HG03469 (cell line): ENCODE results near the gene CETN1.

Source experiments
- ATAC-seq: cut with Tn5 transposase; IDR thresholded peaks from one replicate; pipeline ENCODE4 v1.9.1; 2021; ENCODE audit warnings: mild to moderate bottlenecking, moderate library complexity, moderate number of reproducible peaks; ENCODE audit not compliant: unreplicated experiment

CETN1 gene

DNA sequence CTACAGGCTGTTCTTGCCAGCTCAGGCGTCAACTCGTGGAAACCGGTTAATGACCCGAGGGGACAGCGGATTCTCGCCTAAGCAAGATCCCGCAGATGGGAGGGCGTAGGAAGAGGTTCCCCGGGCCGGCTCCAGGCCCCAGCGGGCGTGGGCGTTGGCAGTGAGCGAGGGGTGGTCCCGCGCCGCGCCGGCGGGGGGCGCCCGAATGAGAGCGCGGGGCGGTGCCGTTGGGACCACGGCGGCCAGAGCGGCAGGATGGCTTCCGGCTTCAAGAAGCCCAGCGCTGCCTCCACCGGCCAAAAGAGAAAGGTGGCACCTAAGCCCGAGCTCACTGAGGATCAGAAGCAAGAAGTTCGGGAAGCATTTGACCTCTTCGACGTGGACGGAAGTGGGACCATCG lies at the start of gene CETN1:
TSS of gene CETN1 (plus strand) at position 227 of the 400 bp plus-strand sequence. CDS start at position 256, 29 bp downstream.
- ATAC-seq, result no peak

DNA sequence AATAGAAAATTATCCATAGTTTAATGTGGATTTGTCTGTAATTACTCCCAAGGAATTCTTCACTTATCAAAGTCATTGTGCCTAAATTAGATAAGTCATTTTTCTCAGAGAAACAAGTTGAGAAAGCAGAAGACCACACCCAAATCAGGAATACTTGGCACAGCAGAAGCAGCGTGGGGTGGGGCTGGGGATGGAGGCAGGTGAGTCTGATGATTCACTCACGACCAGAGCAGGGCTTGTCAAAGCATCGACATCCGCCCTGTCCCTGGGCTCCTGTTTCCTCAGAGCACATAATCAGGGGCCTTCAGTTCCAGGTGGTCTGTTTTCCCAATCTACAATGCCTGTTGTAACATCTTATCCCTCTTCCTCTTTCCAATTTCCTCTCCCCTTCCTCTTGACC lies 48.2 kb upstream of the CETN1 start:
- ATAC-seq, result no peak

DNA sequence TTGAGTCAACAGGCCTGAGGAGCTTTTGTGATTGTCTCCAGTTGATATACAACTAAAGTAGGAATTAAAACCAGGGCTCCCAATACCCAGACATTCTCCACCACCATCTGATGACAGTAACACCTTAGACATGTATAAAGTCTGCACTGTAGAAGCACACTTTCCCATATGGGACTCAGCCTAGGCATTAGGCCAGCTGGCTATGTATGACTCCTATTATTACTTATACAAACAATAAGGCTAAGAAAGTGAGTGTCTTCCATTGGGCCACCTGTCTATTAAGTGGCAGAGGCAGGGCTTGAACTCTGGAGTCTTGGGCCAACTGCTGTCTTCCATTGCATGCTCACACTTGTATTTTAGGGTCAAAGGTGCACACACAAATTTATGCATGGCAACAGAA lies 47.5 kb upstream of the CETN1 start:
- ATAC-seq, result no peak

DNA sequence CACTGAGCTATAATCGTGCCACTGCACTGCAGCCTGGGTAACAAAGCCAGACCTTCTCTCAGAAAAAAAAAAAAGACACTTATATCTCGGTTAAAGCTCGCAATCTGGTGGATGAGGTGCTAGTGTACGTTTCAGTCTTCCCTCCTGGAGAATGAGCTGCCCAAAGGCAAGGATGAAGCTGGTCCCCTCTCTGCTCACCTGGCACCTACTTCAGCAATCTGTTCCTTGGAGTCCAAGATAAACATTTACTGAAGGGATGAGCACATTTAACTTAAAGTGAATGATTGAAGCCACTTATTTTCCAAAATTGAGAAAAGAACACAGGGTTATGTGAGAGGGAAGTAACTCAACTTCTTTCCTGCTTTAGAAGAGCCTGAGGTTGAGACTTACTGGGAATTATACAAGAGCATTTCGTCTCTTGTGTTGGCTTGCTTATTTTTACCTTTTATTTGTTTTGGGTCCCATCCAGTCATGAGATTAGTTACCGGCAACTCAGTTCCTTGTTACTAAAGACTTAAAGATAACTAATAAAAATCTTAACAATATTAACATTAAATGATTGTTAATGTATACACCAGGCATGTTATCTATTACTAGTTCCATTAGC lies 46.1 kb upstream of the CETN1 start:
- no peak for ATAC-seq

DNA sequence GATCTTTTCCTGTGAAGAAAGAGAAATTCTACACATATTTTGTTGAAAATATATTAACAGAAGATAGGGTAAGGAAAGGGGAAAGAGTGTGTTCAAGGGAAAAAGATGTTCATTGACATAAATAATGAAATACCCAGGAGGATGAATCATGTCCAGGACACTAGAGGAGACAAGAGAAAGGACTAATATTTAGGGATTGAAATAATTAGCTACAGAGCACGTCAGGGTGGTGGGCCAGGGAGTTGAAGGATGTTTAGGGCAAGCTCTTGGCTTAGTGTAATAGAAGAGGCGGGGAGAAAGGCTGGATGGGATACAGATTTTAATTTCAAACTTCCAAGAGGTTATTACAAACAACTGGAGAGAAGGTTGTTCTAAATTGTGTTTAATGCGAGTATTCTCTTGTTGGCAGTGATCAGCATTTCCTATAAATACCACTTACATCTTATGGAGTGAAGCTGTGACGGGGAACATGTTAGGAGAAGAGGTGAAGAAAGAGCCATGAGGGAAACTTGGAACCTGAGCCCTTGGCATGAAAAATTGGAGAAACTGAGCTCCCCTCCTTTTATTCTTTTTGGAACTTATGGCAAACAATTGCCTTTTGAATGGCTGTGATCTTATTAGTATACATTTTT lies 36.6 kb upstream of the CETN1 start:
- no peak for ATAC-seq

DNA sequence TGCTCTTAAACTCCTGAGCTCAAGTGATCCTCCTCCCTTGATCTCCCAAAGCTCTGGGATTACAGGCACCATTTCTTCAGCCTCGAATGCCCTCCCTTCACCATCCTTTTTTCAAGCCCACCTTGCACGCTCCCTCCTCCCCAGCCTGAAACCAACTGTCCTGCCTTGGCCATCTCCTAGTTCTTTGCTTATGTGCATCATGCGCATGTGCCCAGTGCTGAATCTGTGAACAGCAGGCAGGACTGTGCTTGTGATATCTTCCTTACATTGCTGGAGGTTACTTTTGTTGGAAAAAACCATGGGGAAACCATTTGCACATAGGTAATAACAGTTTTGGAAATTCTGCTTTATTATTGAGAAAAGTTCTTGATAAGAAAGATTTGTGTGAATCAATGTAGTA lies 30.2 kb upstream of the CETN1 start:
- ATAC-seq, result no peak

DNA sequence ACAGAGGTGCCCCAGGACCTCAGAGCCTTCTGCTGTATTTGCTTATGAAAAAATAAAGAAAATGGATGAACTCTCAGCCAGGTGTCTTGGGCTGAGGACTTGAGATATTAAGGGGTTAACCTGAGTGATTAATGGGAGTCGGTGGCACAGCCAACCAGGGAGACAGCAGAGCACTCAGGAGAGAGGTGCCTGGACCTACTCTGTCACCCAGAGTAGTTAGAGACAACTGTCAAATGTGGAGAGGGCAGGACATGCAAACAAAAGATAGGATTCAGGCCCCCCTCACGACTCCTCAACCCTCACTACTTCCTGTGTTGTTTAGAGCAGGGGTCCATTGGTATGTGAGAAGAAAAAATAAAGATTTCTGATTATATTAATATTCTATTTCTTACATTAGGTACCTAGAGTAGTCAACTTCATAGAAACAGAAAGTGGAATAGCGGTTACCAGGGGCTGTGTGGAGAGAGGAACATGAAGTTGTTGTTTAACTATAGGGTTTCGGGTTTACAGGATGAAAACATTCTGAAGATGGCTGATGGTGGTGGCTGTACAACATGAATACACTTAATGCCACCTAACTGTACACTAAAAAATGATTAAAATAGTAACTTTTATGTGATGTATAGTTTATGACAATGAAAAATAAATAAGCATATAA lies 28.6 kb upstream of the CETN1 start:
- no peak for ATAC-seq

DNA sequence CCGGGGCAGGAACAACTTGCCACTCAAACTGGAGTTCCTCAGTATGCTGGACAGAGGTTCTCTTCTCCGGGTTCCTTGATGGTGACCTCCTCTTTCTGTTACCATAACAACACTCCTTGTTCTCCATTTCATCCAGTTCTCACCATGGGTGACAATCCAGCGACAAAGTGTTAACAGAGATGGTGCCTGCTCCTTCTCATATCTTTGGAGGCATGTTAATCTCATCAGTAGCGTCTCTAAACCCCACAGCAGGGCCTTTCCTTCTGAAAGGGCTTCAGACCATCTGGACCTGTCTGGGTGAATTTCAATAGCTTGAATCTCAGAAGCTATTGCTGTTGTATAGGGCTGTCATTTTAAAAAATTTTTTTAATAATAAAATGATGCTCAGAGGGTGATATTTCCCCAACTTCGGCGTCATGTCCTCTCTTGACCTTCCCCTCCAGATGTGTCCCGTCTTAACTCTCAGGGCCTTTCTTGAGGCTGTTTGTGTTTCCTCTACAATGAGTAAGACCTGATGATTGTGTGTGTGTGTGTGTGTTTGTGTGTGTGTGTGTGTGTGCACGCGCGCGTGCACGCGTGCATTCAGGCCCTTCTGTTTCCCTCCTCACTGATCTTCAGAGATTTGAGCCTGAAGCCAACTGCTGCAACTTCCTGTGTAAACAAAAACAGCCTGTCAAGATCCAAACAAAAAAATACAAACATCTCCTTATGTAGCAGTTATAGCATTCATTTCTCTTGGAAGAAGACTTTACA lies 24.3 kb upstream of the CETN1 start:
- no peak for ATAC-seq

DNA sequence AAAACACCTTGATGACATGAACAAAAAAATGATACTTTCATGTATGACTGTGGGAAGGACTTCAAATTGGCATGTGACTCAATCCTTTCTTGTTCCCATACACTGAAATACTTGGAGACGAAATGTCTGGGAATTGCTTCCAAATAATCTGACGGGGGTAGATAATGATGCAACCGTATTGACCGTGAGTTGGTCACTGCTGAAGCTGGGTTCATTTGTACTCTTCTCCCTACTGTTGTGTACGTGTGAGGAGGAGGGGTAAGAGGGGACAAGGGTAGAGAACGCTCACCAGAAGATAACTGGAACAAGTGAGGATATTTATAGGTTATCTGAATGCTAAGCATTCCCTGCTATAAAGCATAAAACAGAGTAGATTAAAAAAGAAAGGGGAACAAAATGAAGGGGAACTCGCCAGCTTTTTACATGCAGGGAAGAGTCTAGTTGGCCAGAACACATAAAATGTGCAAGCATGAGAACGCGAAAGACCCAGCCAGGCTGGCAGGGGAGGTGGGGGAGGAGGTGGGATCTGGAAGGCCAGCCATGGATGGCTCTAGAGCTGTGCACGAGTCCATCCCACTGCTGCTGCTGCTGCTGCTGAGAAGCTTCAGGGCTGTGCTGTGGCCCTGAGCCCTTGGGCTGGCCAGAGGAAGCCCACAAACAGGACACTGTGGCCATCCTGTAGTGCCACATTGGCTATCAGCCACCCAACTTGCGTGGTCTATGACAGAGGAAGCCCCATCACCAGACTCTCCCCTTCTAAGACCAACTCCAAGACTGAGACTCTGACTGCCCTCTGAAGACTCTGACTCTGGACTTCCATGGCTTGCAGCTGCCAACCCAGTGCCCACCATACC lies 15.2 kb upstream of the CETN1 start:
- ATAC-seq, result no peak

DNA sequence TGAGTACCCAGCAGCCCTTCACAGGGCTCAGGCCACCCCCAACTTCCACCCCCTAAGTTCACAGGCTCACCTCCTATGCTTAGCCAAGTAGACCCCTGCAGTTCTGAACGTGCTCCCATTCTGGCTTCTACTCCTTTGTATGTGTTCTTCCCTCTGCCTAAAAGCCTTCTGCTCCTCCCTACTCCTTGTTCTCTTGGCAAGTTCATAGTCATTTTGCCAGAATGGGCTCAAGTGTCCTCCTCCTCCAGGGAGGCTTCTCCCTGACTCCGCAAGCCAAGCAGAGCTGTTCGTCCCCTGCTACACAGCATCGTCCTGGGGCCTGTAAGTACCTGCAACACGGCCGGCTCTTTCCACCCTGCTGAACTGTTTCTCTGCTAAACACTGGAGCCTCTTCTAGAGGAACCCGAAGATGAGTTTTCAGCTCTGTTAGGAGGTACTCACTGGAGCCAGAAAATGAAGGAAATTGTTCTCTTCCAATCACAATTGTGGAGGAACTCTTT lies 14.6 kb upstream of the CETN1 start:
- ATAC-seq, result no peak

DNA sequence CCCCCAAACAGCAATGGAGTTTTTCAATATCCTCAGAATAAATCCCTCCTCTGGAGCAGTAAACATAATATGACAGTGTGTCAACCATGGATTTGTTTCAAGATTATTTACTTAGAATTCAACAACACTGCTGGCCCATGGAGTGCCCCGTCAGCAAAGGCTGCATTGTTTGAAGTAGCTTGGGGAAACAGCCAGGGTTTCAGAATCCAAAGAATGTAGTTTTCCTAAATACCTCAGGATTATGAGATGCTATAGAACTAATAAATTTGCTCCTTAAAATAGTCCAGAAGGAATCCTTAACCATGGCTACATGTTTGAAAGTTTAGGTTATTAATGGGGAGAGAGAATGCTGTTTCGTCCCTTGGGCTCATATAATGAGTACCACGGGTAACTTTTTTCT lies 13.1 kb upstream of the CETN1 start:
- no peak for ATAC-seq

DNA sequence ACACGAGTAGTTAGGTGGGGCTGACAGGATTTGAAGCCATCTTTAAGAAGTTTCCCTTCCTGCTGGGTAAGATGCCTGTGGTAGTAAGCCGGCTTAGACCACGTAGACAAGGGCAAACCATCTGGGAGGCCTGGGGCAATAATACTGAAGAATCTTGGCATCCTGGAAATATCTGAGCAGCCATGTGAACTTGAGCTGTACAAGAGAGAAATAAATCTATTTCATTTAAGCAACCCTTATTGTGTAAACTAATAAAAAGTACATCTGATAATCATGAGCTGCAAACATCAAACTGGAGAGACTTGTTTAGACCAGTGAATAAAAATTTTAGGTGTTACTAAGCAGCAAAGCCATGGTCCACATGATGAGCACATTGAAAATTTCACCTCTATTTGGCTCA lies 11.4 kb upstream of the CETN1 start:
- no peak for ATAC-seq

DNA sequence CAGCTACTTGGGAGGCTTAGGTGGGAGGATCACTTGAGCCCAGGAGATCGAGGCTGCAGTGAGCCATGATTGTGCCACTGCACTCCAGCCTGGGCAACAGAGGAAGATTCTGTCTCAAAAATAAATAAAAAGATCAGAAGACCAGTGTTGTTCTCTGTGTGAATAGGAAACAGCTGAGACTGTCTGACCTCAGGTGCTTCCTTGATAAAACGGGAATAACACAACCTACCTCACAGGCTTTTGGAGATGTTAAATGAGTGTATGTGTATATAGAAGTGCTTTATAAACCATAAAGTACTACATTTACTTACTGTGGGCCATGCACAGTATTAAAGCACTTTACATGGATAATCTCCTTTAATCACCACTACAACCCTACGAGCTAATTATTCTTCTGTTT lies 9.9 kb upstream of the CETN1 start:
- ATAC-seq, result no peak

DNA sequence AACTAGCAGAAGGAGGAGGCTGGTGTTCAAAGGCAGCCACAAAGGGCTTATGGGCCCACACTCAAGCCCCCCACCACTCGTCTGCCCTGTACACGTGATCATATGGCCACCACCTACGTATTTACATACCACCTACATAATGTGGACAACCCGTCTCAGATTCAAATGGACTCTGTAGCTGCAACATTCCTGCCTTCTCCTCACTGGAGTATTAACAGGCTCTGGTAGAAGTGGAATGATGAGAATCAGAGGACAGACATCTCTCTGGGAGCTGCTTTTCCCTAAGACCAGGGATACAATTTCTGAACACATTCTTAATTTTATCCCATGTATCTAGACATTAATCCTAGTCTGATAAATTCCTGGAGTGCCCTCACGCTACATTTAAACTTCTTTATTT lies 9.5 kb upstream of the CETN1 start:
- no peak for ATAC-seq

DNA sequence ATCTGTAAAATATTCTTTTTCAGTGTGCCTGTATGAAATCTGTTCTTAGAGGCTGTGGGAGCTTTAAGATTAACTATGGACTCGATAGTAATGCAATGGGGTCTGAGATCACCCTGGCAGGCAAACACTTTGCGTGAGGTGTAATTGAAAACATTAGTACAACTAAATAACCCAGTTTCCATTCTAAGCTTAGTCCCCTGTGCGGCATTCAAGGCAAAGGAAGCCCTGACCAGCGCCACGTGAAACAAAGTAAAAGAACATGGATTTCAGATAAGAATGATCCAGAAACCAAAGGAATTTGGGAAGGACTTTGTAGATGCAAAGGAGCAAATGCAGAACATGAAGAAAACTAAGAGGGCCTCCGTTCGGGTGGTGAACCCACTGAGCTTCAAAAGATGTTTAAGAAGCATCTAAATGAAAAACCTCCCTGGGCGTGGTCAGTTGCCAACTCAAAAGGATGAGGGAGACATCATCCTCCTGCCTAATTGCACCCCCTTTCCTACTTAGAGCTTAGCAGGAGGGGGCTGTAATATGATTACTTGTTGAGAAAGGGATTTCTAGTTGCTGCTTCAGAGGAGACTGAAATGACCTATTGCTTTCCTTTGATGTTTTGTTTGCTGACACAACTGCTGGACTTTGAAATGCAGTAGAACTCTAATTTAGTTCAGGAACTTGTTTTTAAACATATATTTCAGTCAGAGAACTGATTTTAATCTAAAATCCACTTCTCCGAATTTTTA lies 7.9 kb upstream of the CETN1 start:
- no peak for ATAC-seq

DNA sequence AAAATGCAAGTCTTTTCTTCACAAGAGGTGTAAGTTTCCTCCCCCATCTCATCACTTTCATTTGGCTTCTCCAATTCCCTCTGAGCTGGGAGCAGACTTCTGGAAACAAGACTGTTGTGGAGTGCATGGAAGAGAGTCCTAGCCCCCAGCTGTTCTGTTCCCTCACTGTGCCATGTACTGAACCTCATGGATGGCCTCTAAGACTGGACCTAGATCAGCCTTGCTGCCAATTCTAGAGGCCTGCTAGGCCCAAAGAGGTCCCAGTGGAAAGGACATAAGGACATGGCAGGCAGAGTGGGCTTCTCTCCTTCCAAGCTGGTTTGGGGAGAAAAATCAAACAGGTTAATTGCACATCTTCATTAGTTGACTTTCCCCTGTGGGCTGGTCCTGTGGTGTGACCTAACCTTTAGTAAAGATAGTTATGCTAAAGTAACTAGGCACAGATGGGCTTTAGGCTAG lies 7.3 kb upstream of the CETN1 start:
- ATAC-seq, result no peak

DNA sequence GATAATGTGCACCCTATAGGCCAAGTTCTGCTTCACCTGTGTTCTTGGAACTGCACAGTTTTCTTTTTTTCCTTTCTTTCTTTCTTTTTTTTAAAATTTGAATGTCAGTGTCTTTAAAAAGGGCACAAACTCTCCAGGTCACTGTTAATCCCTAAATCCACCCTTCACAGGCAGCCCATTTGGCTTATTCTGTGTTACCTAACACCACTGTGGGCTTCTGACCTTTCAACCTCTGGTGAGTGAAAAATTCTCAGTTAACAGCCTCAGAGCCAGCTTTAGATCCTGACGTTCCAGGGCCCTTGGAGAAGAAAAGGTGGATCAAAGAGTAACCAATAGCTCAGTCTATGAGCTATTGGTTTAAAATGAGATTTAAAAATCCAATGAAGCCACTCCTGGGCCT lies 6.8 kb upstream of the CETN1 start:
- ATAC-seq, result no peak

DNA sequence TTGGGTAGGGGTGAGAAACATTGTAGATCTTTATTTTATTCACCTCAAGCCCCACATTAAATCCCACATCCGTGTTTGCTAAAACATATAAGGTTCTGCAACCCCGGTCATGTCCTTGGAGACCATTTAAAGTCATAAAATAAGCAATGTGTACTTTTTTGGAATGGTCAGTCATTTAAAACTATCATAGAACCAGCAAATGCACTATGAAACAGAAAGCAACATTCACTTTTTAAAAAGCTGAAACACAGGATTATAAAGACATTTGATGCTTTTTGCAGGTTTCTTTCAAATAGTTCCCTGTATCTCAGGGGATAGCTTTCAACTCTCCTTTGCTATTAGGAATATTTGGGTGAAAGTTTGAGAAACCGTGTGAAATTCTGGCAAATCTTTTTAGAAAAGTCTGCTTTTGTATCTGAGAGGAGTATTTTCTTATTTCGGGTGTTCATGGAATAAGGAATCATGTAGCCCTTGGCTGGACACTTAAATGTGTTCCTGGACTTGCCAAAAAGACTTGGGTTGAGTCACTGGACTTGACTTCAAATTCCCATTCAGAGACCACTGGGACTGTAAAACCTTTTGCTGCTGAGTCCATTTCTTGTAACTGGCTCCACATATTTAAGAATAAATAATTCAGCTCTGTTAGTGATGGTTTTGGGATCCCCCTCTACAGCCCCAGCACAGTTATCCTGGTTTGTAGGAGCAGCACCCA lies 5.9 kb upstream of the CETN1 start:
- no peak for ATAC-seq
